GM18868 (cell line): ENCODE results near the gene GRHL1.

ENCODE experiments used
- ATAC-seq: cut with Tn5 transposase; IDR thresholded peaks from one replicate; pipeline ENCODE4 v1.9.1; 2021; ENCODE audit warnings: mild to moderate bottlenecking, moderate library complexity; ENCODE audit not compliant: unreplicated experiment

The GRHL1 gene

GRCh38 chr2:10036095-10036884 is 84.8 kb downstream of the GRHL1 start:
- ATAC-seq, result peak; percentile 80

DNA sequence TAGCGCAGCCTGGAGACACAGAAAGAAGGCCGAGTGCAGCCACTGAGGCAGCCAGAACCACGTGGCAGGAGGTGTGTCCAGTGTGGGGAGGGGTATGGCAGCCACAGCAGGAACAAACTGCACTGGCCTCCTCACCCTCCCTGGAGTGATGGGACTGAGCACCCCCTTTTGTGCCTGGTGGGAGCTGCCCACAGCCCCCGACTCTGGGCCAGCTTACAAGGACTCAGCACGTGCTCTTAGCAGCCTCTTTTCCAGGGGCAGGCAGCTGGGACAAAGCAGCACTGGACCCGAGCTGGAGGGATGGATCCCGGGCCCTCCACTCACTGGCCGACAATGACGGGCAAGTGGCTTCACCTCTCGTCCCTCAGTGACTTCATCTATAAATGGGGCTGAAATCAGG is 86.6 kb downstream of the GRHL1 start:
- no peak for ATAC-seq

DNA sequence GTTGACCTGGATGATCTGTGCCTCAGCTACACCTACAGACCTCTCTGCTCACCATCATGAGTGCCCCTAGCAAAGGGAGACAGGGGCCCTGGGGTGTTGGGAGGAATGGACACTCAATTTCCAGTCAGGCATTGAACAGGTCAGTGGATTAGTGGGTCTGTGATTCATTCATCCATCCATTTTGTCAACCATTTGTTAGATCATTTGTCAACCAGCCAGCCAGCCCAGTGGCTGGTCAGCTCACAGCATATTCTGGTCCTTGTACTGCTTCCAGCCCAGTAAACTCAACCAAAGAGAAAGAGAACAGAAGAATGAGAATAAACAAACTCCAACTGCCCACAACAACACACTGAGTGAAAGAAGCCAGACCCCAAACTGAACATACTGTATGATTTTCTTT is 87.2 kb downstream of the GRHL1 start:
- ATAC-seq, result no peak

GRCh38 chr2:10039658-10040410 is 88.3 kb downstream of the GRHL1 start:
- no peak for ATAC-seq

DNA sequence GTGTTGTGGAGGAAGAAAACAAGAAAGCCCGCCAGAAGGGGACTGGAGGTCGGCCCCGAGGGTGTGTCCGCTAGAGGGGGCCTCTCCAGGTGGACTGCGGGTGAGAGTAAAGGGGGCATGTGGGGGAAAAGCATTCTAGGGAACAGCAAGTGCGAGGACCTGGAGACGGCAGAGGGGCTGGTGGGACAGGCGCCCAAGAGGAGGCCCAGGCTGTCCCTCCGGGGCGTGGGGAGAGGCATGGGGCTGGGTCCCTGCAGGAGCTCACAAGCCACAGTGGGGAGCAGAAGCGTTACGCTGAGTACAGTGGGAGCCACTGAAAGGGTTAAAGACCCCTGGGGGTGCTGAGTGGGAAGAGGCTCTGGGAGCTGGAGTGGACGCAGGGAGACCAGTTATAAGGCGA is 90.2 kb downstream of the GRHL1 start:
- no peak for ATAC-seq

- no peak for ATAC-seq
Observed at GRCh38 chr2:10042301-10043161, 91.0 kb downstream of the GRHL1 start.

DNA sequence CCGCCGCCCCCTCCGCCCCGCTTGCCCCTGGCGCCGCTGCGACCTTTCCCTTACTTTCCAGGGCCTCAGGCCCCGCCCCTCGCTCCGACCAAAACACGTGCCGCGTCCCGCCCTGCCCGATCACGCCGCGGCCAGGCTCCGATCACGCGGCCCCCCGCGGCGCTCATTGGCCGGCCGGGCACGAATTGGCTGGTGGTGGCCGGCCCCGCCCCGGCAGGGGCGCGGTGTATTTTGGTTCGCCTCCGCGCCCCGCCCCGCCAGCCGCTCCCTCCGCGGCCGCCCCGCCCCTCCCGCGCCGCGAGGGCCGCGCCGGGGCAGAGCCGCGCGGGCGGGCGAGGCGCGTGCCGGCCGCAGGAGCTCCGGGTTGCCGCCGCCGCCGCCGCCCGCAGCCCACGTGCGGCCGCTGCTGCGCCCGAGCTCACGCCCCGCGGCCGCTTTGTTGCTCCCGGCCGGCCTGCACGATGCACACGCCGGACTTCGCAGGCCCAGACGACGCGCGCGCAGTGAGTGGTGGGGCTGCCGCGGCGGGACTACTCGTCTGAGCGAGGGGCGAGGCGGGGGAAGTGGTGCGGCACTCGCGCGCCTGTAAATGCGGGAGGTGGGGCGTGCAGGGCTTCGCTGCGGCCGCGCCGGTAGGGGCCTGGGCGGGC is 91.9 kb downstream of the GRHL1 start, which contains the start of gene KLF11:
Gene KLF11 (plus strand): TSS at position 295 of the 650 bp plus-strand sequence. CDS start 167 bp downstream, at position 462.
- ATAC-seq, result peak; percentile 71

- peak; percentile 53 for ATAC-seq
Observed at GRCh38 chr2:10043906-10044601, 92.6 kb downstream of the GRHL1 start.

- no peak for ATAC-seq
Observed at GRCh38 chr2:10045561-10046355, 94.3 kb downstream of the GRHL1 start.

GRCh38 chr2:10046931-10047330 is 95.4 kb downstream of the GRHL1 start:
- no peak for ATAC-seq

DNA sequence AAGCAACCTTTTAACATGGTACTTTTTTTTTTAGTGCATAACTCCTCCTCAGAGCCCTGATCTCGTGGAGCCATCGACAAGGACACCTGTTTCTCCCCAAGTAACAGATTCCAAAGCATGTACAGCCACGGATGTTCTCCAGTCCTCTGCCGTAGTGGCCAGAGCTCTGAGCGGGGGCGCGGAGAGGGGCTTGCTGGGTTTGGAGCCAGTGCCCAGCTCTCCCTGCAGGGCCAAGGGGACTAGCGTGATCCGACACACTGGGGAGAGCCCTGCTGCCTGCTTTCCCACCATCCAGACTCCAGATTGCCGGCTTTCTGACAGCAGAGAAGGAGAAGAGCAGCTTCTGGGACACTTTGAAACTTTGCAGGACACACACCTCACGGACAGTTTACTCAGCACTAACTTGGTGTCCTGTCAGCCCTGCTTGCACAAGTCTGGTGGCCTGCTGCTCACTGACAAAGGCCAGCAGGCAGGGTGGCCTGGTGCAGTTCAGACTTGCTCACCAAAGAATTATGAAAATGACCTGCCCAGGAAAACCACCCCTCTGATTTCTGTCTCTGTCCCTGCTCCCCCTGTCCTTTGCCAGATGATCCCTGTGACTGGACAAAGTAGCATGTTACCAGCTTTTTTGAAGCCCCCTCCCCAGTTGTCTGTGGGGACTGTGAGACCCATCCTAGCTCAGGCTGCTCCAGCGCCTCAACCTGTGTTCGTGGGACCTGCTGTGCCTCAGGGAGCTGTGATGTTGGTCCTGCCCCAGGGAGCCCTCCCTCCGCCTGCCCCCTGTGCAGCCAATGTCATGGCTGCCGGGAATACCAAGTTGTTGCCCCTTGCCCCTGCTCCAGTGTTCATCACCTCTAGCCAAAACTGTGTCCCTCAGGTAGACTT is 96.4 kb downstream of the GRHL1 start:
- ATAC-seq, result no peak

GRCh38 chr2:10048501-10049171 is 97.1 kb downstream of the GRHL1 start:
- ATAC-seq, result no peak
